Measurements from ENCODE around the gene SOX13. TPM values are rescaled to one million over a fixed set of nuclear protein-coding genes. Genes with fewer than 3 reads are reported as not detected.

Gene SOX13
- polyA plus RNA-seq, 1 donor (not counting 4 experiments of a cell fraction or from before 2014, with no cell fraction given): 4.9 TPM

DNA sequence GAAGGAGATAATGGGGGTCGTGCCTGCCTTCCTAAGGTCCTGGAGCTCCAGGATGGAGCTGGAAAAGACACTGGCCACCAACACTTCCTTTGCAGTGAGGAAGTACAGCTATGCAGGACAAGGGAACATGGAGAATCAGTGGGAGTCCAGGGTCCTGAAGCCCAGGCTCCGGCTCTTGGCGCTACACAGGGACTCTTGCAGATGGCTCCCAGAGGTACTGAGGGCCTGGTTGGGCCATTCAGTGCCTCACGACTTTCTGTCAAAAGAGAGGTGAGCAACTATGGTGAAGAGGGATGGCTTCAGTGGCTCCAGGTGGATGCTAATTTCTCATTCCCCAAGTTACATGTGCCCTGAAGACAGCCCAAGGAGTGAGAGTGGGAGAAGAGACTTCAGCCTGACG, 80.8 kb downstream of the SOX13 start:
- no peak overlapping the region for H2AFZ ChIP-seq (ENCODE audit: control insufficient read depth, low read length)
- H3K9ac ChIP-seq (ENCODE audit: control insufficient read depth, extremely low read depth, insufficient read depth, low read length): no peak overlapping the region
- peaks cover 32% of the 10 kb centered on the region for H3K4me1 ChIP-seq (ENCODE audit: control insufficient read depth, extremely low read depth, insufficient read depth, low read length)
- no peaks in the 10 kb centered on the region for H4K20me1 ChIP-seq (ENCODE audit: control insufficient read depth, extremely low read depth, insufficient read depth, low read length)
- H3K27ac ChIP-seq (ENCODE audit: control insufficient read depth, insufficient read depth, low read length): no peak overlapping the region
- H3K9me1 ChIP-seq (ENCODE audit: control insufficient read depth, extremely low read depth, insufficient read depth, low read length): no peaks in the 10 kb centered on the region
- no peak overlapping the region for H3K4me3 ChIP-seq (ENCODE audit: control insufficient read depth in 2 of 3, extremely low read depth in 1 of 3, insufficient read depth in 2 of 3, low read depth in 1 of 3, low read length in 3 of 3)
- H3K4me2 ChIP-seq (ENCODE audit: control insufficient read depth, extremely low read depth, insufficient read depth, low read depth, low read length): peak overlapping the region; percentile 22
- DNase-seq (ENCODE audit: low read depth, low spot score) (no peak), FAIRE-seq (no peak)
- H3K27me3 ChIP-seq (ENCODE audit: control insufficient read depth, extremely low read depth, insufficient read depth, low read length): no peaks in the 10 kb centered on the region
- no peaks in the 10 kb centered on the region for H3K9me3 ChIP-seq (ENCODE audit: control insufficient read depth, low read depth, low read length)
- H3K79me2 ChIP-seq (ENCODE audit: control insufficient read depth, insufficient read depth, low read length): no peaks in the 10 kb centered on the region
- no peaks in the 10 kb centered on the region for H3K36me3 ChIP-seq (ENCODE audit: control insufficient read depth in 2 of 2, extremely low read depth in 1 of 2, insufficient read depth in 2 of 2, low read length in 2 of 2)
- dilution Hi-C loops (cut with MboI; ENCODE audit: extremely low pct_ligation_motif_present, low sequenced_read_pairs): no loop called here
- TF ChIP-seq, protein P1, sequence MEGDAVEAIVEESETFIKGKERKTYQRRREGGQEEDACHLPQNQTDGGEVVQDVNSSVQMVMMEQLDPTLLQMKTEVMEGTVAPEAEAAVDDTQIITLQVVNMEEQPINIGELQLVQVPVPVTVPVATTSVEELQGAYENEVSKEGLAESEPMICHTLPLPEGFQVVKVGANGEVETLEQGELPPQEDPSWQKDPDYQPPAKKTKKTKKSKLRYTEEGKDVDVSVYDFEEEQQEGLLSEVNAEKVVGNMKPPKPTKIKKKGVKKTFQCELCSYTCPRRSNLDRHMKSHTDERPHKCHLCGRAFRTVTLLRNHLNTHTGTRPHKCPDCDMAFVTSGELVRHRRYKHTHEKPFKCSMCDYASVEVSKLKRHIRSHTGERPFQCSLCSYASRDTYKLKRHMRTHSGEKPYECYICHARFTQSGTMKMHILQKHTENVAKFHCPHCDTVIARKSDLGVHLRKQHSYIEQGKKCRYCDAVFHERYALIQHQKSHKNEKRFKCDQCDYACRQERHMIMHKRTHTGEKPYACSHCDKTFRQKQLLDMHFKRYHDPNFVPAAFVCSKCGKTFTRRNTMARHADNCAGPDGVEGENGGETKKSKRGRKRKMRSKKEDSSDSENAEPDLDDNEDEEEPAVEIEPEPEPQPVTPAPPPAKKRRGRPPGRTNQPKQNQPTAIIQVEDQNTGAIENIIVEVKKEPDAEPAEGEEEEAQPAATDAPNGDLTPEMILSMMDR (optimal IDR thresholded peaks at IDR 0.05 in 1 of 3, IDR thresholded peaks at IDR 0.05 in 1 of 3, conservative IDR thresholded peaks at IDR 0.05 in 1 of 3; ENCODE audit: extremely low read depth in 1 of 3, insufficient read depth in 2 of 3, low read length in 3 of 3): no peak

DNA sequence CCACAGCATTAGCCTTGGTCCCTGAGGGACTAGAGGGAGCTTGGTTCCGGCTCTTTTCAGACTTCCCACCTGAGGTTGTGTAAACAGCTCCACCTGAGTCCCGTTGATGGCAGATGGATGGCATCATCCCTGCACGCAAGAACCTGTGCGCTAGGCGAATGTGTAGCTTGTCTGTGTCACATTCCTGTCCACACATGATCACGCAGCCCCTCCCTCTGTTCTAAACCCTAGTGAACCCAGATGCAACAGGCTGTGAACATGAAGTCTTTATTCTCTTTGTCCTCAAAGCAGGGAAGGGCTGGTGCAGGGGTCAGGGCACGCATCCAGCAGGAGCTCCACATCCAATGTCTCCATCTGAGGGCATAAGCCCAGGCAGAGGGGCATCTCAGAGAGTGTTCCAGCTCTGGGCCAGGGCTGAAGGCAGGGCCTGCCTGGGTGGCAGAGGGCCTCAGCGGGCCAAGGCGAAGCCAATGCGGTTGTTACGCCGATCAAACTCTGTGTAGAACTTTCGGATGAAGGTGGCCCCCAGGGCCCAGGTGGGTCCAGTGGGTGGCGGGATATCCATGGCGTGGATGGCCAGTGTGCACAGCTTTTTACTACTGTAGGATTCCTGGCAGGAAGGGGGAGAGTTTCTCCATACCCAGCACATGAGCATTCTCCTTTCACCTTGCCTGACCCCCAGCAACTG, 81.8 kb downstream of the SOX13 start:
- H4K20me1 ChIP-seq (ENCODE audit: control insufficient read depth, extremely low read depth, insufficient read depth, low read length): no peaks in the 10 kb centered on the region
- H3K27me3 ChIP-seq (ENCODE audit: control insufficient read depth, extremely low read depth, insufficient read depth, low read length): no peaks in the 10 kb centered on the region
- FAIRE-seq (peak; percentile 99), DNase-seq (ENCODE audit: low read depth, low spot score) (peak; percentile 69)
- H3K4me1 ChIP-seq (ENCODE audit: control insufficient read depth, extremely low read depth, insufficient read depth, low read length): peaks cover 32% of the 10 kb centered on the region
- no peak overlapping the region for H2AFZ ChIP-seq (ENCODE audit: control insufficient read depth, low read length)
- no peak overlapping the region for H3K4me3 ChIP-seq (ENCODE audit: control insufficient read depth in 2 of 3, extremely low read depth in 1 of 3, insufficient read depth in 2 of 3, low read depth in 1 of 3, low read length in 3 of 3)
- no peak for TF ChIP-seq EZH2 (IDR thresholded peaks at IDR 0.05; ENCODE audit: low read length)
- TF ChIP-seq, protein P1 (optimal IDR thresholded peaks at IDR 0.05 in 1 of 3, IDR thresholded peaks at IDR 0.05 in 1 of 3, conservative IDR thresholded peaks at IDR 0.05 in 1 of 3; ENCODE audit: extremely low read depth in 1 of 3, insufficient read depth in 2 of 3, low read length in 3 of 3): no peak
- dilution Hi-C loops (cut with MboI; ENCODE audit: extremely low pct_ligation_motif_present, low sequenced_read_pairs): no loop called here
- peak overlapping the region; percentile 22 for H3K27ac ChIP-seq (ENCODE audit: control insufficient read depth, insufficient read depth, low read length)
- H3K9ac ChIP-seq (ENCODE audit: control insufficient read depth, extremely low read depth, insufficient read depth, low read length): no peak overlapping the region
- H3K4me2 ChIP-seq (ENCODE audit: control insufficient read depth, extremely low read depth, insufficient read depth, low read depth, low read length): peak overlapping the region; percentile 22
- no peaks in the 10 kb centered on the region for H3K36me3 ChIP-seq (ENCODE audit: control insufficient read depth in 2 of 2, extremely low read depth in 1 of 2, insufficient read depth in 2 of 2, low read length in 2 of 2)
- no peaks in the 10 kb centered on the region for H3K9me3 ChIP-seq (ENCODE audit: control insufficient read depth, low read depth, low read length)
- no peaks in the 10 kb centered on the region for H3K79me2 ChIP-seq (ENCODE audit: control insufficient read depth, insufficient read depth, low read length)
- H3K9me1 ChIP-seq (ENCODE audit: control insufficient read depth, extremely low read depth, insufficient read depth, low read length): no peaks in the 10 kb centered on the region
